Measurements from ENCODE around the gene HIGD2A. TPM values are rescaled to one million over a fixed set of nuclear protein-coding genes. Genes with fewer than 3 reads are reported as not detected.

HIGD2A gene
- polyA plus RNA-seq, 2 of the 4 experiments (the other 2 are of a cell fraction): 102 to 205 TPM

DNA sequence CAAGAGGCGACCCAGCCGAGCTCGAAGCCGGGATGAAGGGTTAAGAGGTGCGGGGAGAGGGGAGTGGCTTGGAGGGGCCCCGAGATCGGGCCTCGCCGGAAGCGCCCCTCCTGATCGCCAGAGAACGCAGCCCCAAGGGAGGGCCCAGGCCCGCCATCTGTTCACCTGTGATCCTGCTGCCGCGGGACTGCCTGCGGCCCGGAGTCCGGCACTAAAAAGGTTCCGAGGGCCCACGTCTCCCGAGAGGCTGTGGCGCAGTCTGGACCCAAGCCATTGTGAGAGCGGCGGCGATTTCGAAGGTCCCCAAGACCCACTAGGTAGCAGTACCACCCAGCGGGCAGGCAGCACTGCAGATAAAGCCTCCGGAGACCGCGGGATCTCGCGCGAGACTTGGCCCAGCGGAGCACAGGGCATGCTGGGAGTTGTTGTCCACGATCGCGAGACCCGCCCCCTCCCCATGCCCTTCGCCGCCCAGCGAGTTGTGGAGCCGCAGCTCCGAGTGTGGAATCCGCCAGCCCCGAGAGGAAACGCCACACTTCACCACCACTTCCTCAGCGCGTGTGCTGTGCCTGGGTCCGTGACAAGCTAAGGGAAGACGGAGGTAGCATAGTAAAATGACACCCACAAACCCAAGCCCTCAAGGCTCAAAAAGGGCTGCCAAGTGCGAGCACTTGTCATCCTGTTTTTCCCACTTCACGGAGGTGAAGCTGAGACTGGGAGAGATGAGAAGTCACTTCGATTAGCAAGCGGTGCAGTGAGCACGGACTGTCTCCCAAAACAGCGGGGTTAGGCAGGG lies 26.9 kb upstream of the HIGD2A start, which contains the start of gene KIAA1191:
TSS of gene KIAA1191 (minus strand) at position 328 of the 796 bp plus-strand sequence. CDS start 2,256 bp downstream, outside the sequence.
- H3K27ac ChIP-seq: peak within 1 kb of the TSS; percentile 88 to 94
- no peaks in the 10 kb centered on the region for H3K9me3 ChIP-seq
- peak; percentile 87 to 90 for DNase-seq (ENCODE audit: low read depth in 1 of 2, low spot score in 1 of 2)
- ATAC-seq: peak; percentile 96 to 99
- peak within 1 kb of the TSS; percentile 93 for H3K4me2 ChIP-seq
- peak within 1 kb of the TSS; percentile 90 for H3K4me3 ChIP-seq
- WGBS (ENCODE audit: missing lambda C conversion rate): 5% methylated on average over 31 of the region's 56 CpGs
- peaks cover 15% of the 10 kb centered on the region; the same call in 1 of the 3 replicates for H3K4me1 ChIP-seq
- no peak for FAIRE-seq
- POLR2A ChIA-PET: interaction anchor here (0.6 to 2.5 kb wide), 4 partner anchors 9 to 176 kb away, joined by 3 to 7 read pairs (median 6); partner anchors contain the start of genes HIGD2A, NOP16 and RNF44
- CTCF ChIA-PET: interaction anchor here (0.5 to 2.6 kb wide), 7 partner anchors 8 to 1094 kb away, joined by 3 to 6 read pairs (median 3); no protein-coding TSS in a partner anchor
- TF ChIP-seq GATA3 (IDR thresholded peaks at IDR 0.05; ENCODE audit: borderline replicate concordance) (peak; percentile 52), TFCP2L1 (CRISPR knock-in tag; IDR thresholded peaks at IDR 0.05) (no peak), EHF (CRISPR knock-in tag; IDR thresholded peaks at IDR 0.05) (no peak), KDM1A (IDR thresholded peaks at IDR 0.05; ENCODE audit: low read depth) (no peak), FOSL2 (IDR thresholded peaks at IDR 0.05) (no peak), FOSL2 (CRISPR knock-in tag; IDR thresholded peaks at IDR 0.05) (no peak), RAD21 (conservative IDR thresholded peaks at IDR 0.05 in 1 of 2, IDR thresholded peaks at IDR 0.05 in 1 of 2) (peak; percentile 28 to 38; a peak in 2 of 5 replicates), FOXS1 (CRISPR knock-in tag; IDR thresholded peaks at IDR 0.05) (no peak), REST (IDR thresholded peaks at IDR 0.05) (peak; percentile 96), HDAC2 (IDR thresholded peaks at IDR 0.05) (no peak), NR3C1 (IDR thresholded peaks at IDR 0.05) (no peak), NFE2L2 (conservative IDR thresholded peaks at IDR 0.05; ENCODE audit: low read length) (no peak), CBX8 (IDR thresholded peaks at IDR 0.05) (no peak), FOSB (CRISPR knock-in tag; IDR thresholded peaks at IDR 0.05) (no peak), ZNF302 (CRISPR knock-in tag; IDR thresholded peaks at IDR 0.05) (no peak), RARB (CRISPR knock-in tag; IDR thresholded peaks at IDR 0.05) (no peak), NPAS2 (CRISPR knock-in tag; IDR thresholded peaks at IDR 0.05; ENCODE audit: borderline replicate concordance) (no peak), CEBPB (IDR thresholded peaks at IDR 0.05) (no peak), USF2 (IDR thresholded peaks at IDR 0.05) (no peak), HEYL (CRISPR knock-in tag; IDR thresholded peaks at IDR 0.05) (no peak), JUNB (IDR thresholded peaks at IDR 0.05) (no peak), CHD4 (IDR thresholded peaks at IDR 0.05; ENCODE audit: borderline replicate concordance) (no peak), HES2 (IDR thresholded peaks at IDR 0.05) (no peak), ZSCAN20 (CRISPR knock-in tag; IDR thresholded peaks at IDR 0.05) (no peak), PHF8 (IDR thresholded peaks at IDR 0.05; ENCODE audit: borderline replicate concordance, low read depth) (peak; percentile 98), ZC3H11A (IDR thresholded peaks at IDR 0.05) (no peak), ESRRA (IDR thresholded peaks at IDR 0.05; ENCODE audit: borderline replicate concordance, low read length) (no peak)
- TF ChIP-seq, protein P1, sequence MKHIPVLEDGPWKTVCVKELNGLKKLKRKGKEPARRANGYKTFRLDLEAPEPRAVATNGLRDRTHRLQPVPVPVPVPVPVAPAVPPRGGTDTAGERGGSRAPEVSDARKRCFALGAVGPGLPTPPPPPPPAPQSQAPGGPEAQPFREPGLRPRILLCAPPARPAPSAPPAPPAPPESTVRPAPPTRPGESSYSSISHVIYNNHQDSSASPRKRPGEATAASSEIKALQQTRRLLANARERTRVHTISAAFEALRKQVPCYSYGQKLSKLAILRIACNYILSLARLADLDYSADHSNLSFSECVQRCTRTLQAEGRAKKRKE (CRISPR knock-in tag; IDR thresholded peaks at IDR 0.05; ENCODE audit: low read depth): no peak
- TF ChIP-seq, protein P2, sequence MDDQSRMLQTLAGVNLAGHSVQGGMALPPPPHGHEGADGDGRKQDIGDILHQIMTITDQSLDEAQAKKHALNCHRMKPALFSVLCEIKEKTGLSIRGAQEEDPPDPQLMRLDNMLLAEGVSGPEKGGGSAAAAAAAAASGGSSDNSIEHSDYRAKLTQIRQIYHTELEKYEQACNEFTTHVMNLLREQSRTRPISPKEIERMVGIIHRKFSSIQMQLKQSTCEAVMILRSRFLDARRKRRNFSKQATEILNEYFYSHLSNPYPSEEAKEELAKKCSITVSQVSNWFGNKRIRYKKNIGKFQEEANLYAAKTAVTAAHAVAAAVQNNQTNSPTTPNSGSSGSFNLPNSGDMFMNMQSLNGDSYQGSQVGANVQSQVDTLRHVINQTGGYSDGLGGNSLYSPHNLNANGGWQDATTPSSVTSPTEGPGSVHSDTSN (IDR thresholded peaks at IDR 0.05): no peak
- TF ChIP-seq, protein P3, sequence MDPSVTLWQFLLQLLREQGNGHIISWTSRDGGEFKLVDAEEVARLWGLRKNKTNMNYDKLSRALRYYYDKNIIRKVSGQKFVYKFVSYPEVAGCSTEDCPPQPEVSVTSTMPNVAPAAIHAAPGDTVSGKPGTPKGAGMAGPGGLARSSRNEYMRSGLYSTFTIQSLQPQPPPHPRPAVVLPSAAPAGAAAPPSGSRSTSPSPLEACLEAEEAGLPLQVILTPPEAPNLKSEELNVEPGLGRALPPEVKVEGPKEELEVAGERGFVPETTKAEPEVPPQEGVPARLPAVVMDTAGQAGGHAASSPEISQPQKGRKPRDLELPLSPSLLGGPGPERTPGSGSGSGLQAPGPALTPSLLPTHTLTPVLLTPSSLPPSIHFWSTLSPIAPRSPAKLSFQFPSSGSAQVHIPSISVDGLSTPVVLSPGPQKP (IDR thresholded peaks at IDR 0.05; ENCODE audit: low read depth, low read length): no peak
- TF ChIP-seq, protein P4, sequence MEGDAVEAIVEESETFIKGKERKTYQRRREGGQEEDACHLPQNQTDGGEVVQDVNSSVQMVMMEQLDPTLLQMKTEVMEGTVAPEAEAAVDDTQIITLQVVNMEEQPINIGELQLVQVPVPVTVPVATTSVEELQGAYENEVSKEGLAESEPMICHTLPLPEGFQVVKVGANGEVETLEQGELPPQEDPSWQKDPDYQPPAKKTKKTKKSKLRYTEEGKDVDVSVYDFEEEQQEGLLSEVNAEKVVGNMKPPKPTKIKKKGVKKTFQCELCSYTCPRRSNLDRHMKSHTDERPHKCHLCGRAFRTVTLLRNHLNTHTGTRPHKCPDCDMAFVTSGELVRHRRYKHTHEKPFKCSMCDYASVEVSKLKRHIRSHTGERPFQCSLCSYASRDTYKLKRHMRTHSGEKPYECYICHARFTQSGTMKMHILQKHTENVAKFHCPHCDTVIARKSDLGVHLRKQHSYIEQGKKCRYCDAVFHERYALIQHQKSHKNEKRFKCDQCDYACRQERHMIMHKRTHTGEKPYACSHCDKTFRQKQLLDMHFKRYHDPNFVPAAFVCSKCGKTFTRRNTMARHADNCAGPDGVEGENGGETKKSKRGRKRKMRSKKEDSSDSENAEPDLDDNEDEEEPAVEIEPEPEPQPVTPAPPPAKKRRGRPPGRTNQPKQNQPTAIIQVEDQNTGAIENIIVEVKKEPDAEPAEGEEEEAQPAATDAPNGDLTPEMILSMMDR (IDR thresholded peaks at IDR 0.05): peak; percentile 21
